Left ventricle myocardium superior (tissue), 1 donor: ENCODE results near the gene PHB1. TPM values are rescaled to one million over a fixed set of nuclear protein-coding genes. Genes with fewer than 3 reads are reported as not detected.

Experiments
- ATAC-seq: fragments of 200-7000 bp; cut with Tn5 transposase; one replicate; pipeline ENCODE4 v1.9.1; 2020; ENCODE audit warnings: mild to moderate bottlenecking, moderate library complexity
- DNase-seq: peaks from one replicate; pipeline ENCODE4 v3.0.0-alpha.2; 2020
- intact Hi-C: fragments of 100-400 bp; cut with micrococcal nuclease; formaldehyde crosslinking; loops from one replicate; pipeline ENCODE4 v1.11.0; 2022
- total RNA-seq: library from RNA; stranded (reverse); fragmentation: NEBNext Ultra II Directional; extraction: Animal tissue kit (Norgen Biotek cat#: 25700); gene quantifications from one replicate; pipeline ENCODE4 v1.2.1, GENCODE V29; 2021
- donor health status: DM: no; HTN: yes; CAD: no; lungs with severe emphysema.

Gene PHB1
- total RNA-seq, 1 donor from 2014 or later: 245 TPM

DNA sequence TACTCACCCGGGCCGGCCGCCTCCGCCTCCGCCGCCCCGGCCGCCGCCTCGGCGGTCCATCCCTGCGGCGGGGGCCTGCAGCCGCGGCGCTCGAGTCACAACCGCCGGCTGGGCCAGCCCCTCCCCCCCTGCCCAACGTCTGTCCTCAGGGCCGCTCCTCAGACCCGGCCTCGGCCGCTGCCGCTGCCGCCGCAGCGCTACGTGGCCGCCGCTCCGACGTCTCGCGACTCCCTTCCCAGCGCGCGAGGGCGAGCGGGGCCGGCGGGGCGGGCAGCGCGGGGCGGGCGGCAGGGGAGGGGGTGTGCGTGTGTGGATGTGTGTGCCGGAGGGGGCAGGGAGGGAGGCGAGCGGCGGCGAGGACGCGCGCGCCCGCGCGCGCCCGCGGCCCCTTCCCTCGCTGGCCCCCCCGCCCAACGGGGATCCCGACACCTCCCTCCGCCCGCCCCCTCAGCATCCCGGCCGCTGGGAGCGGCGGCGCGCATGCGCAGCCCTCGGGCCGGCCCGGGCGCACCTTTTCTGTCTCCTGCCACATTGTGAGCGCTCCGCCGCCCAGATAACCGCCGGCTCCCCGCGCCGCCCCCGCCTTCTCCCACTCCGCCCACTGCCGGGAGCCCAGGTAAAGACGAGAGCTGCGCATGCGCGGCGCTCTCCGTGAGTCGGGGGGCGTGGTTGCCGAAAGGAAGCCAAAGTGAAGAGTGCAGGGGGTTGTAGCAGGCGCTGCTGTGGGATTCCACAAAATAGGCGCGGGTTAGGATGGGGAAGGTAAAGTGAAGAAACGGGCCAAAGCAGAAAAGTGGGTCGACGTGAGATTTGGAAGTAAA, 52.6 kb downstream of the PHB1 start, which contains the start of gene ZNF652:
ZNF652 (minus strand) TSS at position 349 of the 821 bp plus-strand sequence. CDS start 44,525 bp downstream, outside the sequence.
- DNase-seq (peak; percentile 95), ATAC-seq (peak; percentile 94)
- intact Hi-C loops: no loop called here

GRCh38 chr17:49361129-49361901, 53.4 kb downstream of the PHB1 start:
- ATAC-seq (peak; percentile 41), DNase-seq (peak; percentile 55)
- intact Hi-C loops: no loop called here

DNA sequence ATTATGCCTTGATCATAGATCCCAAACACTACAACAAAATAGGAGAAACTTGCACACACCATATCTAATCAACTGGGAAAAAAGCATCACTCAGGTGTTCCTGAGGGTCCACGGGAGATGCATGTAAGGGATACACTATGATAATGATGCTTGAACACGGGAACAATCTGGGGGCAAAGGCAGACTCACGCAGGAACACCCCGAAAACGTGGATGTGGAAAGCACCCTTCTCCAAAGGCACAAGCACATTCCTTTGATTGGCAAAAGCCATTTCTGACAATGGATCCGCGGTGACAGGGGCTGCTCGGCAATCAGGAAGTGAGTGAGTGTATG, 53.9 kb downstream of the PHB1 start:
- intact Hi-C loops: no loop called here
- ATAC-seq (no peak), DNase-seq (no peak)

GRCh38 chr17:49359990-49360795, 54.5 kb downstream of the PHB1 start:
- intact Hi-C loops: no loop called here

GRCh38 chr17:49358641-49359247, 55.9 kb downstream of the PHB1 start:
- DNase-seq (no peak), ATAC-seq (no peak)
- intact Hi-C loops: no loop called here

More at GRCh38 chr17:49359990-49360795, 54.5 kb downstream of the PHB1 start:
- ATAC-seq (no peak), DNase-seq (no peak)

DNA sequence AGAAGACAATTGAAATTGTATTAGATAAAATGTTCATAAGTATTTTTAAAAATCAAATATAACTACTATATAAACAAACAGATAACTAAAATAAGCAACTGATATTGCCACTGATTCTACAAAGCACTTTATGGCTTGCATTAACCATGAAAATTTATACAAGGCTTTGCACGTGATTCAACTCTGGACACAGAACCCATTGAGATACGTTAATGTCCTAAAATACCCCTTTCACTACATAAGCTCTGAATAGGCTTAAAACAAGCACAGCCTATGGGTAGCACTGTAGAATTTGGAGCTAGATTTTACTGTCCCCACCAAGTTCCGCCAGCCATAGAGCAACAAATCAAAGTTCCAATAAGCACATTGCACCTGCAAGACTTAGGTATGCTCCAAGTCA, 57.2 kb downstream of the PHB1 start:
- no peak for ATAC-seq
- no peak for DNase-seq
- intact Hi-C loops: no loop called here

DNA sequence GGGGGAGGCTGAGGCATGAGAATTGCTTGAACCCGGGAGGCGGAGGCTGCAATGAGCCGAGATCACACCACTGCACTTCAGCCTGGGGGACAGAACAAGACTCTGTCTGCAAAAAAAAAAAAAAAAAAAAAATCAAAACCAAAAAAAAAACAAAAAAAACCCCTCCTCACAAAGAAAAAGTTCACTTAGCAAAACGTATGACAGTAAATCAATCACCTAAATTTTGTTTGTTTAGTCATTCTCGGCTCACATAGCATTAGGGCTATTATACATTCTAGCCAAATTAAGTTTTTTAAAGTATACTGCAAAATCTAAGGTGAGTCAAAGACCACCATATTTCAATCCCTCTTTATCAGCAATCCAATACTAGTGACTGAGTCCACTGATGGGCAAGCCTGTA, 58.4 kb downstream of the PHB1 start:
- intact Hi-C loops: no loop called here
- no peak for ATAC-seq

More for the DNA sequence above, 58.4 kb downstream of the PHB1 start:
- DNase-seq: no peak

Other genes with a start within 250 kb of the PHB1 start
- gene GNGT2, start 204.3 kb downstream of the PHB1 start, total RNA-seq: 1.2 TPM
- gene ABI3, start 204.2 kb downstream of the PHB1 start, total RNA-seq: 5.6 TPM
- 0.64 TPM for gene PHOSPHO1, start 184.1 kb downstream of the PHB1 start, total RNA-seq
- gene ZNF652, start 52.6 kb downstream of the PHB1 start, total RNA-seq: 19.2 TPM
- 4.1 TPM for gene NGFR, start 80.4 kb upstream of the PHB1 start, total RNA-seq
- gene NXPH3, start 161.0 kb upstream of the PHB1 start, total RNA-seq: 3.4 TPM